ENCODE measurements around the gene PAMR1.

- TF ChIP-seq CTCF (IDR thresholded peaks at IDR 0.05 in 4 of 5, conservative IDR thresholded peaks at IDR 0.05 in 1 of 5) (no peak), POLR2A (IDR thresholded peaks at IDR 0.05) (no peak)
Measured at GRCh38 chr11:35383953-35384352, 141.5 kb downstream of the PAMR1 start.
